CD4-positive, alpha-beta T cell treated with Interleukin-4 for 1 hour (primary cell): Measurements from ENCODE around the gene L3MBTL4.

Experiments used
- DNase-seq, 2 donors: peaks; one replicate each; pipeline ENCODE4 v3.0.0-alpha.2; 2020 to 2022

Gene L3MBTL4

DNA sequence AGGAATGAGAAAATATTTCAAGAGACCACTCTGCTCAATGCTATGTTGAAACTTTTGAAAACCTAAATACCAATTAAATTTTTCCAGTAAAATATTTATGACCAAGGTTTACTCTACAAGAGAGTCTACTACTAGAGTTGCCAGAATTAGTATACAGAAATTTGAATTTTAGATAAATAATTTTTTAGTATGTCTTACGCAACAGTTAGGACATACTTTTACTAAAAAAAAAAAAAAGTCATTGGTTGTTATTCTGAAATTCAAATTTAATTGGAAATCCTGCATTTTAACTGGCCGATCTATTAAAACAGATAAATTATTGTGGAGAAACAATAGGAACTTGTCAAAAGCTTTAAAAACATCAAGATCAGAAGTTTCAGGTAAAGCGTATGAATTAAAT, 470.3 kb downstream of the L3MBTL4 start:
- DNase-seq, result no peak

DNA sequence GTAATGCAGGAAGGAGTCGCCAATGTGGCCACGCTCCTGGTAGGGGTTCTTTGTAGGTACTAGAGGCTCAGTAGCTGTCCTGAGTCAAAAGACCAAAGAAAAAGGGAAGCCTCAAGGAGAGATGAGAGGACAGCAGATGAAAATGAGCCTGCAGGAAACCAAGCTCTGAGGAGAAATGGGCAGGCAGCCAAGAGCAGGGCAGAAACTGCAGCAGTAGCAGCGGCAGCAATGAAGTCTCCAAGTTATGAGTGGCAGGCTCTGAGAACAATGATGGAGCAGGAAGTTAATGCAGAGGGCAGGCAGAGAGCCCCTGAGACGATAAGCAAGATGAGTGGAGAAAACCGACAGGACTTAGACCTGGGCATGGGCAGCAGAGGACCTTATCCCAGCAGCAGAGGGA, 471.2 kb downstream of the L3MBTL4 start:
- DNase-seq, result no peak

DNA sequence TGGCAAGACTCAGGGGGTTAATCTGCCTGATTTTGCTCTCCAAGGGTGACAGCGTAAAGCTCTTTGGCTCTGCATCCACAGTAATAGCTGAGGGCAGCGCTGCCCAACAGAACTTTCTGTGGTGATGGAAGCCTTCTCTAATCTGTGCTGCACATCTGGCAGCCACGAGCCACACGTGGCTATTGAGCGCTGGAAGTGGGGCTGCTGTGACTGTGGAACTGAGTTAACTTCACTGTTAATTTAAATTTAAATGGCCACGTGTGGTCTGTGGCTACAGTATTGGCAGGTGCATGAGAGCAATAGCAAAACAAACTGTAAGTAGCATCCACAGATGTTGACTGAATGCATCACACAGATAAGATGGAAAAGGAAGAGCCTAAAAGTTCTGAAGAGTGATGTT, 472.1 kb downstream of the L3MBTL4 start:
- DNase-seq, result no peak

DNA sequence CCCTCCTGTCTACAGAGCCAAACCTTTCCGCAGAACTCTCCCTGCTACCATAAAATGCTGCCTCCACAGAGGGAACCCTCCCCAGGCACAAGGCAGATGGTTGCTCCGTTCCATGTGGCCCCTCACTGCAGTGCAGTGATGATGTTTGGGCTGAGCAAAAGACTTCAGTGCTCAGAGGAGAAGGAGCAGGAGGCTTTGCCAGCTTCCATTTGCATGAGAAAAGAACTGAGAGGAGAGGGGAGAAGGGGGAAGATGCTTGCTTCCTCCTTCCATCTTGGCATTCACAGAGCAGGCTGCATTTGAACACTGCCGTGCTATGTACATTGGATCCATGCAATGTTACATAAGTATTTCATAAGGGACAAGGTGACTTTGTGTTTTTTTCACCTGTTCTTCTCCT, 472.8 kb downstream of the L3MBTL4 start:
- no peak for DNase-seq

DNA sequence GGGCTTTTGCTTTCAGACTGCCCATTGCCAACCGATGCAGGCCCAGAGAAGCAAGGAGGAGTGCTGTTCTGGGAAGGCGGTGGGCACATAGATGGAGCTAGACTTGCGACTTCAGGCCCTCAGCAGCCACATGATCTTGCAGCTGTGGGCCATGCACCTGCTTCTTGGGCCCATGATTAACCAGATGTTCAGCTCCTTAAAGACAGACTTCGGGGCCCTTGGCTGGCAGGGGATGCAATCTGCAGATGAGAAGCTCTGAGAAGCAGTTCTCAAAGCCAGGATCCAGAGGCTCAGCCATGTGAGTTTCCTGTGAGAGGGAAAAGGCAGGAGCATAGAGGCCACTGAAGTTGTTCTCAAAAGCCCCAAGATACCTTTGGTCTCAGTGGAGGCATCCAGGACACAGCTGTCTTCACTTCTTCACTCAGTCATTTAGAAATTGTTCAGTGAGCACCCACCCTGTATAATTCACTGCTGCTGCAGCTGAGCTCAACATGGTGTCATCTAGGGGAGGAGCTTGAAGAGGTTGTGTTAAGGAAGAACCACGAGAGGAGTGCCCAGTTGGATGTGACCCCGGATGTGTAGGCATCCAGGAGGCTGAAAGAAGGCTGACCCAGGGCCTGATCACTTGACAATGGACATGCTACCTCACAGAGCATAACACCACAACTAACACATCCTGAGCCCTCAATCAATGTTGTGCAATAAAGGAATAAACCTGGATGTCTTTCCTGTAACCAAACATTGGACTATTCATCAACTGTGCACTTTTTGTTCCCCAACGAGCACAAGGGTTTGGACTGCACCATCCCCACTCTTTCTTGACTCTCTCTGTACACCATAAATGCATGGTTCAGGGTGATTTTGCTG, 474.7 kb downstream of the L3MBTL4 start:
- DNase-seq, result no peak

DNA sequence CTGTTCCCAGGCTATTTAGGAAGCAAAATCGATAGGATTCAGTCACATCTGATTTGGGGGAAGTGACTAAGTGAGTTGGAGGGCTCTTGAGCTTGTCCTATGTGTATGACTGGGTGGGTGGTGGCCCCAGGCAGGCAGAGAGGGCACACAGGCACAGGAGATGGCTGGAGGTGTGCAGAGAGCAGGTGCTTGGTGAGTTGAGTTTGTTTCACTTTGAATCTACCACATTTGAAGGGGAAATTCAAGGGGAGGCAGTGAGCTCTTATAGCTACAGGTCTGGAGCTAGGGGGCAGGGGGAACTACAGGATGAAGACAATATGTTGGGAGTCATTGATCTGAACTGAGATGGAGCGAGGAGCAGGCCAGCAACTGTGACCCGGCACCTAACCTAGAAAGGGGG, 476.9 kb downstream of the L3MBTL4 start:
- DNase-seq, result no peak

DNA sequence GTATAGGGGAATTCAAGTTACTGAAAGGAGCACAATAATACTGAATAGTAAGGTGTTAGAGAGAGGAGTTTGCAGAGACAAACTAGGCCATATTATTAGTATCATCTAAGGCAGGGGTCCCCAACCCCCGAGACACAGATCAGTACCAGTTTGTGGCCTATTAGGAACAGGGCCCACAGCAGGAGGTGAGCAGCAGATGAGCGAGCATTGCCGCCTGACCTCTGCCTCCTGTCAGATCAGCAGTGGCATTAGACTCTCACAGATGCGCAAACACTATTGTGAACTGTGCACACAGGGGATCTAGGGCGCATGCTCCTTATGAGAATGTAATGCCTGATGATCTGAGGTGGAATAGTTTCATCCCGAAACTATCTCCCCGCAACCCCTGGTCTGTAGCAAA, 477.6 kb downstream of the L3MBTL4 start:
- DNase-seq, result no peak

DNA sequence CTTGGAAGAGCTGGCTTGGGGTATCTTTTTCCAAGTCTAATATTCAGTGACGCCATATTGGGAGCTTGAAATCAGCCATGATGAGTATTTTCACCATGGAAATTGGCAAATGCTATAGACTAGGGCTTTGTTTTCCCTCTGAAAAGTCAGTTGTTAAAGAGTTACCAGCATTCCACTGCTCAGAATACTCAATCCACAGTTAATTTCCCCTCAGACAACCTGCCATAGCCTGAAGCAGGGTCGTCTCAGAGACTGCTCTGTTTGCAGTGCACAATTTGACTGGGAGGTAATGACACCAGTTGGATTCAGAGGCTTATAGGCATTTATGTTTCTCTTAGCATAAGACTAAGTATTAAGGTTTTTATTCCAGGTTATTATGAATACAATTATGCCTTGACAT, 483.9 kb downstream of the L3MBTL4 start:
- no peak for DNase-seq

DNA sequence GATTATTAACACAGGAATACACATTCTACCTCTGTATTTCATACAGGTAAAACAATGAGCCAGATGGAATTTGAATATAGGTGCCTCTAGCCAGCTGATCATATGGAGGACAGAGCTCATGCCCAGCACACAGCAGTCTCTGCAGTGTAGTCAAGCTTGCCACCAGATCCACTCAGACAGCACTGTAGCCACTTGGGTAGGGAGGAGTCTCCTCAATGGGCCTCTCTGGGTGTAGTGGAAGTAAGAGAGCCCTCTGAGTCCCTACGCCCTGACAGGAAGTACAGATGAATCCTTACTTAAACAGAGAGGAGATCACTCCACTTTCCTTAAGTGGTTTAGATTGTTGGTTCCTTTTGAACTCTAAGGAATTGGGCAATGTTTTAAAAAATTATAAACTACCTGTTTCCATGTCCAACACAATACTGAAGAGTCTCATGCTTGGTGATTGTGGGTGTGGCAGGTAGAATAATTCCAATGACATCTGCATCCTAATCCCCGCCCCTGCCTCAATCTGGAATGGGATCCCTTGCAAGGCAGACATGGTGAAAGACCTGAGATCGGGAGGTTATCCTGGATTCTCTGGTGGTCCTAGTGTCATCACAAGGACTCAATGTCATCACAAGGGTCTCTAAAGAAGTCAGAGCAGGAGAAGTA, 496.4 kb downstream of the L3MBTL4 start:
- no peak for DNase-seq

DNA sequence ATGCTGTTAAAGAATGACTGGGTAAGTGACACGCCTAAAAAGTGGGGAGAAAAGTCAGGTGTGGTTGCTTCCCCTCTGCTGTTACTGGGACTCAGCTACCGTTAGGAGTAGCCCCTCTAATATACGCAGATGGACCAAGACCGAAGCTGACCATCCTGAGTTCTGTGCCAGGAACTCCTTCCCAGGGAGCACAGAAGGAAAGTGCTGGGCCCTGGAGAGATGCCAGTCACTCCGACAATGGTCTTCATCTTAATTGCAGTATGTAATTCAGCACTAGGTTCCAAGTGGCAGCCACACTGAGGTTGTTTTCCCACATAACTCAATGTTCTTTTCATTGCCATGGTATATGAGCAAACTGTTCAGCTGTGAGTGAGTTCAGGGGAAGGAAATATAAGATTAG, 499.8 kb downstream of the L3MBTL4 start:
- no peak for DNase-seq

DNA sequence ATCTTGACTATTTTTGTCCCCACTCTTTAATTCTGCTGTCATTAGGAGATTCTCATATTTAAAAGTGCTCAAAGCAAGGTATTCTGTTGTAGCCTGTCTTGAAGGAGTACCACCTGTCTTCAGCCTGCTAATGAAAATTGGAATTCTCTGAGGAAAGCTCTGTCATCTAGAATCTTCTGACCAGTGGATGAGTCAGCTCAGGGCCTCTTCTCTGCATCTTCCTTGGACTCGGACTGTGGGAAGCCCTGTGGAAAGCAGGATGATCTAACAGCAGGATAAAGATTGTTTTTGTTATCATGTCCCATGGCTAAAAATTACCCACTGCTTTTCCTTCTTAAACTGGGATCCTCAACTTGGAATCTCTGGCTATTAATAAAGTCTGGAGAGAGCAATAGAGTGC, 500.7 kb downstream of the L3MBTL4 start:
- no peak for DNase-seq

DNA sequence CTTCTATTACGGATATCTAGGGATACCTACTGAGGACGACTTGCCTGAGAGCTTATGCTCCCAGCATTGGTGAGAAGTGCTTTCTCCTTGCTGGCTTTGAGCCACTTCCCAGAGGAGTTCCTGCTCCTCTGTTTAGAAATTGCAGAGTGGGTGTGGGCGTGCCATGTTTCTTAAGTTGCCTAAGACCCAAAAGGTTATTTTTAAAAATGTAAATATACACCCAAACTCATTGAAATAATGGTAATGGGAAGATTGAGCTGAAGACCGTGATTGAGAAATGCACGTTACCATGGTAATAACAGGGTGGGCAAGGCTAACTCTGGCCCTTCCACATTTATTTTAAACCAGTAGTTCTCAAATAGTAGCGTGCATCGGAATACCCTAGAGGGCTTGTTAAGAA, 502.1 kb downstream of the L3MBTL4 start:
- DNase-seq, result no peak

DNA sequence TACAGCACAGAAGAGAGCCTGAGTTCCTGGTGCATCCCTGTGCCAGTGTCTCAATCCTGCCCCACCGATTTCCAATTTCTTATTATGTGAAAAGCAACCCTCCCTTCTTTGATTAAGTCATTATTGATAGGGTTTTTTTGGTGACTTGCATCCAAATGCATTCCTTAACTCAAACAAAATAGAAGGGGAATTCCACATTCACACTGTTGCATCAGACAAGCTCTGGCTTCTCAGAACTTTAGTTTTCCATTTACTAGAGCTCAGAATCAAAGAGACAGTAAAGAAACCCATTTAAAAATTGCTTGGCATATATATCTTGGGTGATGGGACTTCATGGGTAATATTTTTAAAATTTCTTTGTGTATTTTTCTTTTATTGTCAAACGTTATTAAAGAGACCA, 505.6 kb downstream of the L3MBTL4 start:
- DNase-seq, result no peak
